ENCODE results near the gene ZMYND19.
"Not testable (repeated sequence)": the region's sequence is repeated elsewhere in the genome, so short reads cannot be mapped to it uniquely, and the experiment has no call there.

The ZMYND19 gene

GRCh38 chr9:137542486-137542885, 47.8 kb downstream of the ZMYND19 start:
- no peak overlapping the region for H3K4ac ChIP-seq (ENCODE audit: low read length)
- H2AFZ ChIP-seq (ENCODE audit: low read length) = no peak overlapping the region
- no CpG with 5 or more reads among the region's 20 CpGs for WGBS, 2 donors (ENCODE audit: extremely low coverage in 2 of 2, insufficient read length in 2 of 2, insufficient replicate concordance in 1 of 2)
- peaks cover 3% of the 10 kb centered on the region for H3K79me1 ChIP-seq (ENCODE audit: low read depth, low read length)
- H3K9ac ChIP-seq (ENCODE audit: low read depth, low read length, poor library complexity) = no peak overlapping the region
- H3K4me2 ChIP-seq (ENCODE audit: insufficient read depth, low read length, poor library complexity, severe bottlenecking) = no peak overlapping the region
- H3K27me3 ChIP-seq (ENCODE audit: control insufficient read depth in 3 of 3, insufficient read depth in 3 of 3, low read depth in 1 of 3, low read length in 3 of 3) = no peaks in the 10 kb centered on the region
- no peak overlapping the region for H2BK5ac ChIP-seq (ENCODE audit: low read length)
- H3K4me3 ChIP-seq (ENCODE audit: low read length in 2 of 2) = no peak overlapping the region
- peak overlapping the region; percentile 44 for H3K18ac ChIP-seq (ENCODE audit: low read length)
- H4K91ac ChIP-seq (ENCODE audit: low read depth, low read length, poor library complexity) = no peak overlapping the region
- no peak overlapping the region for H3K23ac ChIP-seq (ENCODE audit: low read depth, low read length, poor library complexity)
- H3K14ac ChIP-seq (ENCODE audit: low read length) = no peak overlapping the region
- no peak overlapping the region for H2BK120ac ChIP-seq (ENCODE audit: low read depth, low read length)
- peak overlapping the region; percentile 75 for H2BK15ac ChIP-seq (ENCODE audit: low read length)
- no peak overlapping the region for H4K8ac ChIP-seq (ENCODE audit: low read depth, low read length)
- peaks cover 3 to 7% of the 10 kb centered on the region in 2 donors for H3K4me1 ChIP-seq (ENCODE audit: control insufficient read depth in 2 of 2, insufficient read depth in 1 of 2, low read depth in 1 of 2, low read length in 2 of 2)
- DNase-seq (ENCODE audit: low spot score) = no peak
- H2AK5ac ChIP-seq (ENCODE audit: low read depth, low read length) = peak overlapping the region; percentile 74
- no peaks in the 10 kb centered on the region for H3K36me3 ChIP-seq (replicated peaks in 1 of 2; ENCODE audit: control insufficient read depth in 2 of 2, insufficient read depth in 2 of 2, low read length in 2 of 2)
- H3K9me3 ChIP-seq (replicated peaks in 1 of 2; ENCODE audit: control insufficient read depth in 2 of 2, insufficient read depth in 1 of 2, low read depth in 1 of 2, low read length in 2 of 2) = peaks cover 7 to 13% of the 10 kb centered on the region in 2 donors
- H3K27ac ChIP-seq (replicated peaks; ENCODE audit: low read length) = no peak overlapping the region
- H2BK12ac ChIP-seq (ENCODE audit: low read length) = no peak overlapping the region

GRCh38 chr9:137540536-137540935, 49.8 kb downstream of the ZMYND19 start:
- Histone ChIP-seq H3K4me3 (ENCODE audit: low read length in 2 of 2) (no peak overlapping the region), H2AK5ac (ENCODE audit: low read depth, low read length) (peak overlapping the region; percentile 95), H3K4me2 (ENCODE audit: insufficient read depth, low read length, poor library complexity, severe bottlenecking) (no peak overlapping the region), H4K8ac (ENCODE audit: low read depth, low read length) (peak overlapping the region; percentile 17), H2BK5ac (ENCODE audit: low read length) (no peak overlapping the region), H2AFZ (ENCODE audit: low read length) (no peak overlapping the region), H3K23ac (ENCODE audit: low read depth, low read length, poor library complexity) (peak overlapping the region; percentile 89), H4K91ac (ENCODE audit: low read depth, low read length, poor library complexity) (no peak overlapping the region), H2BK12ac (ENCODE audit: low read length) (peak overlapping the region; percentile 90), H3K27me3 (ENCODE audit: control insufficient read depth in 3 of 3, insufficient read depth in 3 of 3, low read depth in 1 of 3, low read length in 3 of 3) (no peaks in the 10 kb centered on the region), H3K14ac (ENCODE audit: low read length) (peak overlapping the region; percentile 56), H2BK120ac (ENCODE audit: low read depth, low read length) (no peak overlapping the region), H2BK15ac (ENCODE audit: low read length) (peak overlapping the region; percentile 49), H3K36me3 (replicated peaks in 1 of 2; ENCODE audit: control insufficient read depth in 2 of 2, insufficient read depth in 2 of 2, low read length in 2 of 2) (no peaks in the 10 kb centered on the region), H3K27ac (replicated peaks; ENCODE audit: low read length) (no peak overlapping the region), H3K18ac (ENCODE audit: low read length) (peak overlapping the region; percentile 83), H3K4ac (ENCODE audit: low read length) (peak overlapping the region; percentile 95), H3K9ac (ENCODE audit: low read depth, low read length, poor library complexity) (peak overlapping the region; percentile 44), H3K9me3 (replicated peaks in 1 of 2; ENCODE audit: control insufficient read depth in 2 of 2, insufficient read depth in 1 of 2, low read depth in 1 of 2, low read length in 2 of 2) (no peaks in the 10 kb centered on the region), H3K79me1 (ENCODE audit: low read depth, low read length) (peaks cover 3% of the 10 kb centered on the region), H3K4me1 (ENCODE audit: control insufficient read depth in 2 of 2, insufficient read depth in 1 of 2, low read depth in 1 of 2, low read length in 2 of 2) (peaks cover 3 to 7% of the 10 kb centered on the region in 2 donors)
- no peak for DNase-seq (ENCODE audit: low spot score)
- no CpG with 5 or more reads among the region's 18 CpGs for WGBS, 2 donors (ENCODE audit: extremely low coverage in 2 of 2, insufficient read length in 2 of 2, insufficient replicate concordance in 1 of 2)

- no peaks in the 10 kb centered on the region for H3K9me3 ChIP-seq (replicated peaks in 1 of 2; ENCODE audit: control insufficient read depth in 2 of 2, insufficient read depth in 1 of 2, low read depth in 1 of 2, low read length in 2 of 2)
- H3K14ac ChIP-seq (ENCODE audit: low read length) = peak overlapping the region; percentile 89
- no peak overlapping the region for H3K4me2 ChIP-seq (ENCODE audit: insufficient read depth, low read length, poor library complexity, severe bottlenecking)
- H3K27me3 ChIP-seq (ENCODE audit: control insufficient read depth in 3 of 3, insufficient read depth in 3 of 3, low read depth in 1 of 3, low read length in 3 of 3) = no peaks in the 10 kb centered on the region
- no peak overlapping the region for H4K91ac ChIP-seq (ENCODE audit: low read depth, low read length, poor library complexity)
- no peak overlapping the region for H2AFZ ChIP-seq (ENCODE audit: low read length)
- H3K23ac ChIP-seq (ENCODE audit: low read depth, low read length, poor library complexity) = peak overlapping the region; percentile 80
- no peak overlapping the region for H3K27ac ChIP-seq (replicated peaks; ENCODE audit: low read length)
- no peak overlapping the region for H3K4me3 ChIP-seq (ENCODE audit: low read length in 2 of 2)
- H3K9ac ChIP-seq (ENCODE audit: low read depth, low read length, poor library complexity) = no peak overlapping the region
- no CpG with 5 or more reads among the region's 16 CpGs for WGBS, 2 donors (ENCODE audit: extremely low coverage in 2 of 2, insufficient read length in 2 of 2, insufficient replicate concordance in 1 of 2)
- no peak overlapping the region for H2BK120ac ChIP-seq (ENCODE audit: low read depth, low read length)
- H3K4ac ChIP-seq (ENCODE audit: low read length) = no peak overlapping the region
- peak overlapping the region; percentile 75 for H2BK15ac ChIP-seq (ENCODE audit: low read length)
- H3K4me1 ChIP-seq (ENCODE audit: control insufficient read depth in 2 of 2, insufficient read depth in 1 of 2, low read depth in 1 of 2, low read length in 2 of 2) = peaks cover 5 to 7% of the 10 kb centered on the region in 2 donors
- H3K36me3 ChIP-seq (replicated peaks in 1 of 2; ENCODE audit: control insufficient read depth in 2 of 2, insufficient read depth in 2 of 2, low read length in 2 of 2) = no peaks in the 10 kb centered on the region
- H2BK12ac ChIP-seq (ENCODE audit: low read length) = no peak overlapping the region
- no peak for DNase-seq (ENCODE audit: low spot score)
- H2AK5ac ChIP-seq (ENCODE audit: low read depth, low read length) = no peak overlapping the region
- peaks cover 3% of the 10 kb centered on the region for H3K79me1 ChIP-seq (ENCODE audit: low read depth, low read length)
- H4K8ac ChIP-seq (ENCODE audit: low read depth, low read length) = no peak overlapping the region
- H2BK5ac ChIP-seq (ENCODE audit: low read length) = peak overlapping the region; percentile 84
- no peak overlapping the region for H3K18ac ChIP-seq (ENCODE audit: low read length)
Observed at GRCh38 chr9:137538058-137538457, 52.3 kb downstream of the ZMYND19 start.

- H3K4ac ChIP-seq (ENCODE audit: low read length); H4K8ac ChIP-seq (ENCODE audit: low read depth, low read length); H2AFZ ChIP-seq (ENCODE audit: low read length); H2AK5ac ChIP-seq (ENCODE audit: low read depth, low read length); H3K4me1 ChIP-seq (ENCODE audit: control insufficient read depth in 2 of 2, insufficient read depth in 1 of 2, low read depth in 1 of 2, low read length in 2 of 2); H3K18ac ChIP-seq (ENCODE audit: low read length); DNase-seq (ENCODE audit: low spot score); H2BK15ac ChIP-seq (ENCODE audit: low read length); H3K23ac ChIP-seq (ENCODE audit: low read depth, low read length, poor library complexity); H3K36me3 ChIP-seq (replicated peaks in 1 of 2; ENCODE audit: control insufficient read depth in 2 of 2, insufficient read depth in 2 of 2, low read length in 2 of 2); H3K27ac ChIP-seq (replicated peaks; ENCODE audit: low read length); H4K91ac ChIP-seq (ENCODE audit: low read depth, low read length, poor library complexity); H3K79me1 ChIP-seq (ENCODE audit: low read depth, low read length); H3K9ac ChIP-seq (ENCODE audit: low read depth, low read length, poor library complexity); H2BK120ac ChIP-seq (ENCODE audit: low read depth, low read length); H3K14ac ChIP-seq (ENCODE audit: low read length); H3K4me2 ChIP-seq (ENCODE audit: insufficient read depth, low read length, poor library complexity, severe bottlenecking); H3K27me3 ChIP-seq (ENCODE audit: control insufficient read depth in 3 of 3, insufficient read depth in 3 of 3, low read depth in 1 of 3, low read length in 3 of 3); H3K9me3 ChIP-seq (replicated peaks in 1 of 2; ENCODE audit: control insufficient read depth in 2 of 2, insufficient read depth in 1 of 2, low read depth in 1 of 2, low read length in 2 of 2); H2BK5ac ChIP-seq (ENCODE audit: low read length); H2BK12ac ChIP-seq (ENCODE audit: low read length); H3K4me3 ChIP-seq (ENCODE audit: low read length in 2 of 2): not testable (repeated sequence)
- no CpG with 5 or more reads among the region's 16 CpGs for WGBS, 2 donors (ENCODE audit: extremely low coverage in 2 of 2, insufficient read length in 2 of 2, insufficient replicate concordance in 1 of 2)
Observed at GRCh38 chr9:137536594-137537131, 53.6 kb downstream of the ZMYND19 start.
